ENCODE results near the gene AIFM2.
"Not testable (repeated sequence)": the region's sequence is repeated elsewhere in the genome, so short reads cannot be mapped to it uniquely, and the experiment has no call there.

Gene AIFM2

GRCh38 chr10:70090951-70091350 lies 41.7 kb downstream of the AIFM2 start:
- no peak for DNase-seq

GRCh38 chr10:70090013-70090412 lies 42.6 kb downstream of the AIFM2 start:
- DNase-seq, result no peak

DNA sequence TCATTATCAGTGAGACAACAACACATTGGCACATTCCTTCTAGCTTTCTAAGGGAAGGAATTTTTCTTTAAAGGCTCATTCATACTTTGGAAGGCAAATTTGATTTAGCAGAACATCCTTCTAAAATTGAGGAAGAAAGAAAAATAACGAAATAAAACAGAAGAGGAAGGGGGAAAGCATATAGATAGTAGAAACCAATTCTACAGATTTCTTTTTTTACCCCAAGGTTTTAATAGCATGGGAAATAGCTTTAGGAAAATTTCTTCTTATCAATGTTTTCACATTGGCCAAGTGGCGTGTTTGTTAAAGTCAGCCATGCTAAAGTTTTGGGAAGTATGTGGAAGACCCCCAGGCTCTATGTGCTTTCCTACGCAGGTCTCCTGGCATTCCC lies 44.3 kb downstream of the AIFM2 start:
- no peak for DNase-seq

DNA sequence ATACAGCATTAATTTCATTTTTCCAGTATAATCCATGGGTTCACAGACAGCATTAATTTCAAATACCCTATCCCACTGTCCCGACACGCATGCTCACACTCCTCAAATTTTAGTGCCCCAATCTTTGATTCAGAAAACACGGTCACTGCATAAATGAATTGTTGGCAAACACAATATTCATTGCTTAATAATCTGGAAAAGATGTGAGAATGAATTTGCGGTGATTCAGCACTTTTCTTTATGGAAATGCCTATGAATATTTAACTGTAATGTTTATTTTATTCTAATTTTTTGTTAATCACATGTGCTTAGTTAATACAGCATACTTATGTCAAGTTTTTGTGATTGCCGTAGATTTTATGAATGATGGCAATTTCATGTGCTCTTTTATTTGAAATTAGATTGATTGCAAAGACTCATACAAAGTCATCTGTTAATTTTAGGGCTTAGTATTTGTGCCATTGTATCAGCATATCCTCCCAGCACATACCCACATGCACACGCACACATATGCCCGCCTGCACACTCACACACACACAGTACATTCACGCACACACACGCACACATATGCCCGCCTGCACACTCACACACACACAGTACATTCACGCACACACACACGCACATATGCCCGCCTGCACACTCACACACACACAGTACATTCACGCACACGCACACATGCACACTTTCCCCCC lies 44.9 kb downstream of the AIFM2 start:
- no peak for DNase-seq

GRCh38 chr10:70085975-70086613 lies 46.5 kb downstream of the AIFM2 start:
- peak; percentile 18 for DNase-seq

DNA sequence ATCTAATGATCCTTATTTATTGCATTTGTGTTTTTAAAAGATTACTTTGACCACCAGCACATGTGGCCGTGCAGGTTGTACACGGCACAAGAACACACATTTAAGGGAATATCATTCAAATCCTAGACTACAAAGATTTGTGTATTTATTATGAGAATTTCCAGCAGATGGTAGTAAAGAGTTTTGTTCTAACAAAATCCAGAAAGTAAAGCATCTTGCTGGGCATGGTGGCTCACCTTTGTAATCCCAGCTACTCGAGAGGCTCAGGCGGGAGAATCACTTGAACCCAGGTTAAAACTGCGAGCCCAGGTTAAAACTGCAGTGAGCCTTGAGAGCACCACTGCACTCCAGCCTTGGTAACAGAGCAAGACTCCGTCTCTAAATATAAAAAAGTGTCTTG lies 48.4 kb downstream of the AIFM2 start:
- peak; percentile 8 for DNase-seq

GRCh38 chr10:70080789-70081188 lies 51.8 kb downstream of the AIFM2 start:
- DNase-seq, result not testable (repeated sequence)

DNA sequence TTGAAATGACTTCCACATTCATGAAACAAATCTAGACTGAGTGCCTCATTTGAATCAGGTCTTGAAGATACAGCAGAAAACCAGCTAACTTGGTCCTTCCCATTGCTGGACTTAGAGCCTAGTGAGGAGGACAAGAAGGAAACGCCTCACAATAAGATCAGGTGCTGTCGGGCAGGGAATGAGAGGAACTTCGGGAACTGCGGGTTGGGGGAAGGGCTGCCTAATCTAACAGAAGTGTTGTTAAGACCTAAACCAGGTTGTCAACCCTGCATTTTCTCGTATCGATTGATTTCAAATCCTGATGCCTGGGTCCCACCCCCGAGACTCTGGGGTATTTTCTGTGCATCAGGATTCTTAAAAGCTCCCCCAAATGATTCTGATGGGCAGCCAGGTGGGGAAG lies 53.7 kb downstream of the AIFM2 start:
- DNase-seq, result no peak

DNA sequence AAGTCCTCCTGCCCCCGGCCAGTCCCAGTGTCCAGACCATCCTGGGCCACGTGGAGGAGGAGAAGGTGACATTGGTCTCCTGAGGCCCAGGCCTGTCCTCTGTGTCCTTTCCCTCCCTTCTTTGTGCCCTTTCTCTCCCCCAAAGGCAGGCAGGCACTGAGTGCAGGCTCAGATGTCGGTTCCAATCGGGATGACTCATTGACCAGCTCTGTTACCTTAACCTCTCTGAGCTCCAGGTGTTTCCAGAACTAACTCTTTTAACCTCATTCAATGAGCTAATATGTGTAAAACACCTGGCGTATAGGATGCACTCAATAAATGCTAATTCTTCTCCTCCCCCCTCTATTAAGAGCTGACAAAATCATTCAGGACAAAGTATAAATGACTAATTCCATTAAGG lies 54.3 kb downstream of the AIFM2 start:
- no peak for DNase-seq

GRCh38 chr10:70074971-70075370 lies 57.7 kb downstream of the AIFM2 start:
- no peak for DNase-seq

- DNase-seq, result no peak
These were observed 58.5 kb downstream of the AIFM2 start for GRCh38 chr10:70074165-70074564.

DNA sequence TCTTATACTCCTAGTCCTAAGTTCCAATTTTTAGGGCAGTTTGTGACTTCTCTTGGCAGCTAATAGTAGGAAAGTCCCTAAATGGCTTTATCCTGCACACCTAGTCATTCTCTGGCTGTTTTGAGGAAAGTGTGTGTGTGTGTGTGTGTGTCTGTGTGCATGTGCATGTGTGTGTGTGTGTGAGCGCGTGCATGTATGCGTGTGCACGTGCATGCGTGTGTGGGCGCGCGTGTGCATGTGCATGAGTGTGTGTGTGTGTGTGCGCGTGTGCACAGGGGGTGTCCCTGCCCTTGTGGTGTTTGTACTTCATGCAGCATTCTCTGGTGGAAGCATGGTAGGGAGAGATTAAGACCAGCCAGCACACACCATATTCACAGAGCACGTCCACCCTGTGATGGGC lies 61.8 kb downstream of the AIFM2 start:
- DNase-seq, result no peak

DNA sequence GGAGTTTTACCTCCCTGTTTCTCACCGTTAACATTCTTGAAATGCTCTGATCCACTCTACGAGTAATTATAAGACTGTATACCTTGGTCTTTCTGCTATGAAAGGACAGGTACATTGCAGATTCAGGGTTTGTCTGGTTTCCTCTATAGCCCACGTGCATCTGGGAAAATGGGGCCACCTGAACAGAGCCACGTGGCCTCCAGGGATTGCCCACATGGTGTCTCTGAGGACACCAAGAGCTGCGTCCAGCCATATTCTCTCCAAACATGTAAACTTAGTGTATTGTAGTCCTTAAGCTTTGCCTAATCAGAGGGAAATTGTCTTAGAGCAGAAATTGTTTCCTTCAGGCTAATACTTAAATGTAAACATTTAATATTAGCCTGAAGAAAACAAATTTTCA lies 63.3 kb downstream of the AIFM2 start:
- no peak for DNase-seq

DNA sequence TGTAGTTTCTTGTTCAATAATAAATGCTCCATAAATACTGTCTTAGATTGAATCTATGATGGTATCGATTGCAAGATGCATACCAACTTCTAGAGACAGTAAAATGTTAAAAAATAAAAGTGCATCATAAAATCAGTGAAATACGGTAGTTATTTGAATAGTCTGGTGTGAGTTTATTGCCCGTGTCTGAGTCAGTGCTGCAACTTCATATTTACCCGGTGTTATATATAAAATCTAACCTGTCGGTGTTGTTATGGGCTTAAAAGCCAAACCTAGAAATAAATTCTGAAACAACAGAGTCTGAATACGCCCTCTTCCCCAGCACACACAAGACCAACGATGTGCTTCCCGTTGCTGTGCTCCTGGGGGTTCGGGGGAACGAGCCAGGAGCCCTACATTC lies 63.7 kb downstream of the AIFM2 start:
- DNase-seq, result no peak

- DNase-seq, result no peak
These were observed 65.0 kb downstream of the AIFM2 start for GRCh38 chr10:70067586-70067985.

DNA sequence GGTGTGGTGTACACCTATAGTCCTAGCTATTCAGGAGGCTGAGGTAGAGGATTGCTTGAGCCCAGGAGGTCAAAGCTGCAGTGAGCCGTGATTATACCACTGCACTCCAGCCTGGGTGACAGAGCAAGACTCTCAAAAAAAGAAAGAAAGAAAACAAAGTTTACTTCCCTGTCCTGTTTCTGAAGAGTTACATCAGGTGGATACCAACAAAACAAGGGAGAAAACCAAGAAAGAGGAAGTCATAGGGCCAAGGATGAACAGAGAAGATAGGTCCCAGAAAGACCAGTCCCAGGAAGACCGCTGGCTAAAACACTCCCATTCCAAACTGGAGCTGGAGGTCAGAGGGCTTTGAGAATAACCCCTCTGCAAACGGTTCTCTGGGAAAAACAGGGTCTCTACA lies 66.4 kb downstream of the AIFM2 start:
- DNase-seq, result no peak

GRCh38 chr10:70064486-70064885 lies 68.1 kb downstream of the AIFM2 start:
- no peak for DNase-seq

DNA sequence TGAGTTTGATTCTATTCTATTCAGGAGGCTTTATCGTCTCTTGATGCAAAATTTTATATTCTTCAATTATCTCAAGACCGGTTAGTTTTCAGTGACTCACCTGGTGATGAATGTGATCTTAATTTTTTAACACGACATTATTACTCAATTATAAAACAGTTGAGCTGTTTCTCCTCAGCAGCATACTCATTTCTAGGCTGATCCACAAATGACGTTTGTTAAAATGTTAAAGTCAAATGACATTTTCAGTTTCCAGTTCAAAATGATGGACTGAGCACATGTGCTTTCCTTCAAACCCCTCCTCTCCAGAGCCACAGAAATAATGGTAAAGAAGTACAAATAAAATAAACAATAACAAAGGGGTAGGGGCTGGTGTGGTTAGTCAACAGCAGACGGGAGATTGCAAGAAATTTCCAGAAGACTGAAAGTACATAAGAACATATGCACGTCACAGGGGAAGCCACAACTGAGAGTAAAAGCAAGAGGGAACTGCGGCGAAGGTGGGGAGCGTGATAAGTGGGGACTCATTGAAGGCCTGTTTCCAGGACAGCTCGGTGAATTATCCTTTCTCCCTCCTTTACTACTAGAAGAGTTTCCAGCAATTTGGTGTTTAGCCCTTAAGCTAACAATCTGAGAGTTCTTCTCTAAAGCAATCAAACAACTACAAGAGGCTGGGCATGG lies 69.1 kb downstream of the AIFM2 start:
- DNase-seq, result no peak
